Testis (tissue), 2 donors: Measurements from ENCODE around the gene MAGI1.

ENCODE experiments used
- CTCF ChIP-seq, 3 experiments: fragments of 450-650 bp in 2 of 3; fragments of 200-600 bp in 1 of 3; sonication (generic) in 1 of 3; IDR thresholded peaks; one replicate each; pipeline ENCODE4 v1.5.1; 2016 to 2019; ENCODE audit warnings: antibody characterized with exemption in 3 of 3, mild to moderate bottlenecking in 2 of 3, moderate library complexity in 1 of 3
- POLR2A ChIP-seq: fragments of 450-650 bp; IDR thresholded peaks from one replicate; pipeline ENCODE4 v1.6.1; 2017; ENCODE audit warnings: antibody characterized with exemption, mild to moderate bottlenecking, moderate library complexity

GRCh38 chr3:65558826-65559225 lies 479.9 kb downstream of the MAGI1 start:
- TF ChIP-seq CTCF (IDR thresholded peaks at IDR 0.05) (no peak), POLR2A (no peak)
